Endothelial cell of umbilical vein (primary cell): Measurements from ENCODE around the gene LTBP2. TPM values are rescaled to one million over a fixed set of nuclear protein-coding genes. Genes with fewer than 3 reads are reported as not detected.

Experiments
- BruUV-seq: library from RNA; stranded (reverse); fragments of 400-500 nt; replicated peaks from 2 replicates; lab custom pipeline; 2021; lab: Mats Ljungman, UMichigan
- CTCF ChIA-PET: fragments of 300-600, 350-600 bp; sonication (Branson Sonifier 250); formaldehyde crosslinking; loops from one replicate; lab custom pipeline; 2021; ENCODE audit warnings: antibody characterized with exemption, inconsistent platforms; lab: Charles Lee
- POLR2A ChIA-PET: fragments of 300-600, 350-600 bp; sonication (Branson Sonifier 250); formaldehyde crosslinking; loops from one replicate; lab custom pipeline; 2021; ENCODE audit warnings: antibody characterized with exemption, inconsistent platforms; lab: Charles Lee
- DNase-seq: peaks from one replicate; pipeline ENCODE4 v3.0.0-alpha.2; 2011; ENCODE audit warnings: low read depth, low spot score
- FAIRE-seq: peaks from 2 replicates; lab custom pipeline; 2011; peaks lifted over from hg19 to GRCh38; lab: Jason Lieb, UNC
- H2AFZ ChIP-seq: 2 replicates; pipeline ENCODE4 v1.6.0; 2012; ENCODE audit warnings: low read depth, low read length, control low read depth, inconsistent platforms
- H3K27ac ChIP-seq: 2 replicates; pipeline ENCODE4 v1.5.1; 2011; ENCODE audit warnings: low read depth, mild to moderate bottlenecking, control low read depth, low read length, moderate library complexity; ENCODE audit not compliant: insufficient read depth
- H3K27me3 ChIP-seq, 2 experiments: 2 replicates each; pipeline versions ENCODE4 v1.6.0 to v1.6.1; 2011; ENCODE audit warnings: low read length in 2 of 2, mixed read lengths in 1 of 2; ENCODE audit not compliant: control insufficient read depth in 2 of 2, insufficient read depth in 2 of 2
- H3K36me3 ChIP-seq, 2 experiments: 2 replicates in 1 of 2; 3 replicates in 1 of 2; pipeline ENCODE4 v1.5.1; 2011; ENCODE audit warnings: low read length in 2 of 2, mild to moderate bottlenecking in 1 of 2, moderate library complexity in 1 of 2; ENCODE audit not compliant: control insufficient read depth in 2 of 2, insufficient read depth in 2 of 2; ENCODE audit errors: extremely low read depth in 1 of 2
- H3K4me1 ChIP-seq: 3 replicates; pipeline ENCODE4 v1.5.1; 2011; ENCODE audit warnings: mild to moderate bottlenecking, low read length; ENCODE audit not compliant: control insufficient read depth, insufficient read depth; ENCODE audit errors: extremely low read depth
- H3K4me2 ChIP-seq: 2 replicates; pipeline ENCODE4 v1.6.1; 2011; ENCODE audit warnings: low read length, control low read depth, mixed read lengths; ENCODE audit not compliant: insufficient read depth
- H3K4me3 ChIP-seq, 3 experiments: fragments of 200-600 bp in 1 of 3; sonication (generic), shearing (Covaris generic) in 1 of 3; replicated peaks in 1 of 3; 2 replicates each; pipeline ENCODE4 v1.5.1; 2011 to 2016; ENCODE audit warnings: control low read depth in 3 of 3, low read length in 3 of 3, mild to moderate bottlenecking in 2 of 3, inconsistent platforms in 1 of 3, low read depth in 1 of 3, moderate library complexity in 1 of 3; ENCODE audit not compliant: insufficient read depth in 1 of 3
- H3K79me2 ChIP-seq: 2 replicates; pipeline ENCODE4 v1.6.0; 2012; ENCODE audit warnings: low read length, inconsistent platforms; ENCODE audit not compliant: control insufficient read depth, insufficient read depth
- H3K9ac ChIP-seq: replicated peaks from 2 replicates; pipeline ENCODE3; 2011; ENCODE audit warnings: low read length, control low read depth; ENCODE audit not compliant: insufficient read depth; ENCODE audit errors: extremely low read depth
- H3K9me1 ChIP-seq: replicated peaks from 3 replicates; pipeline ENCODE4 v1.6.0; 2011; ENCODE audit warnings: mild to moderate bottlenecking, low read length; ENCODE audit not compliant: control insufficient read depth, insufficient read depth; ENCODE audit errors: extremely low read depth
- H3K9me3 ChIP-seq: replicated peaks from 2 replicates; pipeline ENCODE4 v1.5.1; 2012; ENCODE audit warnings: low read length, inconsistent platforms; ENCODE audit not compliant: control insufficient read depth, insufficient read depth
- H4K20me1 ChIP-seq: replicated peaks from 2 replicates; pipeline ENCODE3; 2011; ENCODE audit warnings: mild to moderate bottlenecking, low read length; ENCODE audit not compliant: control insufficient read depth, insufficient read depth; ENCODE audit errors: extremely low read depth
- CTCF ChIP-seq, 2 donors: IDR thresholded peaks; 1 replicate in 1 of 2; 2 replicates in 1 of 2; pipeline ENCODE4 v1.5.1; 2011; ENCODE audit warnings: low read length in 2 of 2, mild to moderate bottlenecking in 2 of 2, moderate library complexity in 2 of 2, control low read depth in 1 of 2, inconsistent platforms in 1 of 2, low read depth in 1 of 2; ENCODE audit not compliant: insufficient read depth in 1 of 2; ENCODE audit errors: extremely low read depth in 1 of 2
- EZH2 ChIP-seq: IDR thresholded peaks from 2 replicates; pipeline ENCODE4 v1.6.1; 2012; ENCODE audit warnings: borderline replicate concordance, low read depth, mild to moderate bottlenecking, moderate library complexity, low read length, inconsistent platforms; ENCODE audit not compliant: severe bottlenecking
- FOS ChIP-seq: IDR thresholded peaks from 2 replicates; pipeline ENCODE4 v1.6.1; 2011; ENCODE audit warnings: mild to moderate bottlenecking, low read length, moderate library complexity, borderline replicate concordance; ENCODE audit not compliant: insufficient read depth
- GATA2 ChIP-seq: IDR thresholded peaks from 2 replicates; pipeline ENCODE4 v1.7.0; 2011; ENCODE audit warnings: low read depth, mild to moderate bottlenecking, moderate library complexity, mixed read lengths, low read length; ENCODE audit not compliant: insufficient read length, insufficient read depth
- JUN ChIP-seq: IDR thresholded peaks from 2 replicates; pipeline ENCODE4 v1.6.1; 2011; ENCODE audit warnings: borderline replicate concordance, low read depth; ENCODE audit not compliant: insufficient read length, insufficient read depth
- MAX ChIP-seq: IDR thresholded peaks from 2 replicates; pipeline ENCODE4 v1.6.1; 2011; ENCODE audit not compliant: insufficient read depth, insufficient read length
- MYC ChIP-seq: IDR thresholded peaks from one replicate; pipeline ENCODE4 v1.6.1; 2011; ENCODE audit warnings: mild to moderate bottlenecking, low read depth, low read length
- POLR2A ChIP-seq: IDR thresholded peaks from 2 replicates; pipeline ENCODE4 v1.6.1; 2012; ENCODE audit warnings: low read depth, mild to moderate bottlenecking, control low read depth, low read length
- POLR2AphosphoS5 ChIP-seq: IDR thresholded peaks from 2 replicates; pipeline ENCODE4 v1.6.1; 2012; ENCODE audit warnings: low read depth, mild to moderate bottlenecking, control low read depth, low read length, moderate library complexity; ENCODE audit not compliant: insufficient read depth
- dilution Hi-C: fragments of 300-500 bp; cut with MboI; formaldehyde crosslinking; loops from one replicate; pipeline ENCODE4 v1.15.0; 2019; ENCODE audit warnings: low sequenced_read_pairs; ENCODE audit not compliant: extremely low pct_ligation_motif_present
- intact Hi-C: fragments of 100-400 bp; cut with micrococcal nuclease; formaldehyde crosslinking; loops from one replicate; pipeline ENCODE4 v1.10.0; 2022
- polyA plus RNA-seq, 4 experiments: library from polyadenylated mRNA; depleted of rRNA in 3 of 4; stranded (reverse) in 3 of 4; unstranded in 1 of 4; fragments of >200 nt; gene quantifications; 2 replicates each; pipeline versions ENCODE4 v1.2.1 to v1.2.3, GENCODE V29; 2011 to 2012; ENCODE audit warnings: missing spikeins in 1 of 4
- total RNA-seq: library from RNA; stranded (reverse); gene quantifications from 2 replicates; pipeline ENCODE4 v1.2.3, GENCODE V29; 2021

LTBP2 gene
- total and polyA plus RNA-seq, 2 donors (not counting 3 experiments of a cell fraction or from before 2014, with no cell fraction given), result 209 to 268 TPM

- Histone ChIP-seq H3K36me3 (peaks cover 2 to 3% of the 10 kb centered on the region in 2 experiments), H3K4me3 (no peak overlapping the region), H3K27me3 (no peaks in the 10 kb centered on the region), H3K9me3 (no peaks in the 10 kb centered on the region), H3K79me2 (no peaks in the 10 kb centered on the region), H3K4me1 (peaks cover 33% of the 10 kb centered on the region), H2AFZ (no peak overlapping the region), H3K9ac (no peak overlapping the region), H3K9me1 (no peaks in the 10 kb centered on the region), H3K4me2 (no peak overlapping the region), H4K20me1 (no peaks in the 10 kb centered on the region), H3K27ac (no peak overlapping the region)
- intact Hi-C loops, result no loop called here
- ChIA-PET CTCF (interaction anchor here (0.9 to 2.1 kb wide), 4 partner anchors 12 to 109 kb away, joined by 3 to 6 read pairs (median 5); partner anchors contain the start of gene YLPM1), POLR2A (no interaction called here)
- DNase-seq (no peak), FAIRE-seq (no peak)
- dilution Hi-C loops, result no loop called here
- BruUV-seq, result no TSS peak
- TF ChIP-seq MYC, result no peak
- no peak for TF ChIP-seq GATA2
- no peak for TF ChIP-seq EZH2
- TF ChIP-seq POLR2A, result no peak
- no peak for TF ChIP-seq CTCF (IDR thresholded peaks at IDR 0.05; ENCODE audit: extremely low read depth in 1 of 2, insufficient read depth in 1 of 2, low read depth in 1 of 2, low read length in 2 of 2)
- no peak for TF ChIP-seq FOS
- no peak for TF ChIP-seq JUN
- no peak for TF ChIP-seq POLR2AphosphoS5
- no peak for TF ChIP-seq MAX
Observed at GRCh38 chr14:74653386-74654138, 41.5 kb upstream of the LTBP2 start.
